SHP77 treated with DMSO at 0.1 percent for 48 hours (cell line): Measurements from ENCODE around the gene AAMDC.

Source experiments
- DNase-seq: peaks from one replicate; lab custom pipeline; 2025; lab: John Stamatoyannopoulos, UW

AAMDC gene

GRCh38 chr11:77820565-77821348 is at the start of gene AAMDC, which contains the start of gene RSF1:
Gene AAMDC (plus strand): TSS chr11:77821144. CDS start chr11:77842497, 21,353 bp downstream.
Gene RSF1 (minus strand): TSS chr11:77820722. CDS start chr11:77820714, 8 bp downstream.
- DNase-seq = peak; percentile 99

- no peak for DNase-seq
Measured at GRCh38 chr11:77775936-77776335, 45.0 kb upstream of the AAMDC start.

DNA sequence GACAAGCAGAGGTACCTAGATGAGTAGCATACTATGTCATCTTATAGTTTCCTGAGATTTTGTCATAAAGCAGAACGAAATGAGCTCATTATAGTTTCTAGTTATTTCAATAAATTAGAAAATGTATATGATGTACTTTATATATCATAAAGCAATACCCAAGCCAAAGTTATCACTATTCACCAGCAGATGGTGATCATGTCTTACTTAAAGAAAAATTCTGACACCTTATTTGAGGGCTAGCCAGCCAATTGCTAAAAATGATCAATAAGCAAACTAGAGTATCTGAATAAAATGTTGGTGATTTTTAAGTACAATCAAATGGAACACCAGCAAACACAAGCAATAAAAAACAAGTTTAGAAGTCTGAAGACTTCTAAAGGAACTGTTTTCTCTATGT is 44.5 kb upstream of the AAMDC start:
- no peak for DNase-seq

DNA sequence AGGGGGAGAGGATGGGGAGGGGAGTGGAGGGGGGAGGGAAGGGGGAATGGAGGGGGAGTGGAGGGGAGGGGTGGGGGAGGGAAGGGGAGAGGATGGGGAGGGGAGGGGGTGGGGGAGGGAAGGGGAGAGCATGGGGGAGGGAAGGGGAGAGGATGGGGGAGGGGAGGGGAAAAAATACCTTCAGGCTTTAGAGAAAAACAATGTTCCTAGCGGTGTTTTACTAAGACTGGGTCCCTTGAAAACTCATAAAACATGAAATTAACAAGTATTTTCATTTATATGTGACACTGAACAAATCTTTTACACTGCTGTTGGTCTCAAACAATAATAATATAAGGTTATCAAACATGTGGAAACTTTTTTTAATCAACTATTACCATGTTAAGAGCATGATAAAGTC is 42.8 kb upstream of the AAMDC start:
- DNase-seq = no peak

GRCh38 chr11:77778549-77778948 is 42.4 kb upstream of the AAMDC start:
- DNase-seq = no peak

- no peak for DNase-seq
Measured at GRCh38 chr11:77779935-77780334, 41.0 kb upstream of the AAMDC start.

DNA sequence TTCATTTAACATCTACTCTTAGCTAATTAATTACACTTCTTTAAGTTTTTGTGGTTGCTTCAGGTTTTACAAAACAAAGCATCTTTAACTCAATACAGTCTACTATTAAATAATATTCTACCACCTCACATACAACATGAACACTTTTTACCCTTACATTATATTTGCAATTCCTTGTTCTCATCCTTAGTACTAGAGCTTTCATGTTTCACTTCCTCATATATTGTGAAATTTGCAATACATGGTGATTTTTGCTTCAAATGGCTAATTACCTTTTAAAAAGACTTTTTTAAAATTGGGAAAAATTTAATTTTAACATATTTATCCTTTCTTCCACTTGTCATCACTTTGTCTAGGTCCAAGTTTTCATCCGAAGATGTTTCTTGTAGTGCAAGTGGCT is 37.9 kb upstream of the AAMDC start:
- DNase-seq = no peak

GRCh38 chr11:77784572-77784971 is 36.4 kb upstream of the AAMDC start:
- DNase-seq = no peak

- no peak for DNase-seq
Measured at GRCh38 chr11:77789061-77789730, 31.7 kb upstream of the AAMDC start.

GRCh38 chr11:77789731-77790476 is 31.0 kb upstream of the AAMDC start:
- no peak for DNase-seq

DNA sequence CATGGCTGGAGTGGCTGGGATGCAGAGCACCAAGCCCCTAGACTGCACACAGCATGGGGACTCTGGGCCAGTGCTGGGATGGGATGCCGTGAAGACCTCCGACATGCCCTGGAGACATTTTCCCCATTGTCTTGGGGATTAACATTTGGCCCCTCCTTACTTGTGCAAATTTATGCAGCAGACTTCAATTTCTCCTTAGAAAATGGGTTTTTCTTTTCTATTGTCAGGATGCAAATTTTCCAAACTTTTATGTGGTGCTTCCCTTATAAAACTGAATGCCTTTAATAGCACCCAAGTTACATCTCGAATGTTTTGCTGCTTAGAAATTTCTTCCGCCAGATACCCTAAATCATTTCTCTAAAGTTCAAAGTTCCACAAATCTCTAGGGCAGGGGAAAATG is 29.6 kb upstream of the AAMDC start:
- DNase-seq = no peak

- DNase-seq = no peak
Measured at GRCh38 chr11:77793972-77794371, 27.0 kb upstream of the AAMDC start.

- no peak for DNase-seq
Measured at GRCh38 chr11:77799338-77799737, 21.6 kb upstream of the AAMDC start.

DNA sequence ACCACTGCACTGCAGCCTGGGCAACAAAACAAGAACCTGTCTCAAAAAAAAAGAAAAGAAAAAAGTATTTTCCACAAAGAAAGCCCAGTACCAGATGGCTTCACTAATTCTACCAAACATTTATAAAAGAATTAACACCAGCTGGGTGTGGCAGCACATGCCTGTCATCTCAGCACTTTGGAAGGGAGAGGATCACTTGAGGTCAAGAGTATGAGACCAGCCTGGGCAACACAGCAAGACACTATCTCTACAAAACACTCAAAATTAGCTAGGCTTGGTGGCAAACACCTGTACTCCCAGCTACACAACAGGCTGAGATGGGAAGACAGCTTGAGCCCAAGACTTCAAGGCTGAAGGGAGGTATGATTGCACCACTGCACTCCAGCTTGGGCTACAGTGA is 20.5 kb upstream of the AAMDC start:
- DNase-seq = no peak

DNA sequence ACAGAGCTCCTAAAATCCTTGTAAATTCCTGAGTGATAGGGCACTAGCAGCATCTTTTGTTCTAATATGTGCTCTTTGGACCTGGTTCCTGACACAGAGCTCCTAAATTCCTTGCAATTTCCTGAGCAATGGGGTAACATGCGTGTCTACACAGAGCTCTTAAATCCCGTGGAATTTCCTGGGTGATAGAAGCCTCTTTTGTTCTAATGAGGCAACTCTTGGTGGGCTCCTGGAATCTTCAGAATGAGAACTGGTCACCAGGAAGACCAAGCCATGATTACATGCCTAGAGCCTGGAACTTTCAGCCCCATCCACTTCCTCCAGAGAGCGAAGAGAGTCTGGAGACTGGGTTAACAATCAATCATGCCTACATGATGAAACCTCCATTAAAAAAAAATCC is 19.5 kb upstream of the AAMDC start:
- no peak for DNase-seq

DNA sequence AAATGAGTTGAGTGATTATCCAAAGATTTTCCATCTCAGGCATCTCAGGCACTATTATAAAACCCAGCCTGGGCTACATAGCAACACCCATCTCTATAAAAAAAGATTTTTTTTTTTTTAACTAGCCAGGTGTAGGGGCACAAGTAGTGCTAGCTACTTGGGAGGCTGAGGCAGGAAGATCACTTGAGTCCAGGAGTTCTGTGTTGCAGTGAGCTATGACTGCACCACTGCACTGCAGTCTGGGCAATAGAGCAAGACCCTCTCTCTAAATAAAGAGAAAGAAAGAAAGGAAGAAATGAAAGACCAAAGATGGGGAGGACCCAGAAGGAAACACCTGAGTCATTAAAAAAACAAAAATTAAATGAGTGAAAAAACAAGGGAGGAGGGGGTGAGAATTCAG is 14.5 kb upstream of the AAMDC start:
- DNase-seq = no peak

GRCh38 chr11:77806993-77807392 is 14.0 kb upstream of the AAMDC start:
- no peak for DNase-seq

DNA sequence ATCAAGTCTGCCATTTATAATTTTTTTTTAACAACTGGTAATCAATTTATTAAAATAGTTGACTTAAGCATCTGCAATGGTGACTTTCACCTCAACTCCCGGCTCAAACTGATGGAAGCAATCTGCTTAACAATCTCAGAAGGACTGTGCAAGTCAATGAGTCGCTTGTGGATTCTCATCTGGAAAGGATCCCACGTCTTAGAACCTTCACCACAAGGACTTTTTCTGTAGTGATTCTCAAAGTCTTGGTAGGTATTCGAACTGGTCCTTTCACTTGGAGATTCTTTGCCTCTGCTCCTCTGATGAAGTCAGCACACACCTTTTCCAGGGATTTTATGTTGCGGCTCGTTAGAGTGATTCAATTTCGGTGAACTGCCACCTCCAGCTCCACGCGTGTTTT is 7.7 kb upstream of the AAMDC start:
- DNase-seq = no peak

GRCh38 chr11:77814848-77815247 is 6.1 kb upstream of the AAMDC start:
- no peak for DNase-seq

- no peak for DNase-seq
Measured at GRCh38 chr11:77815459-77815858, 5.5 kb upstream of the AAMDC start.

GRCh38 chr11:77819411-77819920 is 1.5 kb upstream of the AAMDC start:
- DNase-seq = peak; percentile 72

DNA sequence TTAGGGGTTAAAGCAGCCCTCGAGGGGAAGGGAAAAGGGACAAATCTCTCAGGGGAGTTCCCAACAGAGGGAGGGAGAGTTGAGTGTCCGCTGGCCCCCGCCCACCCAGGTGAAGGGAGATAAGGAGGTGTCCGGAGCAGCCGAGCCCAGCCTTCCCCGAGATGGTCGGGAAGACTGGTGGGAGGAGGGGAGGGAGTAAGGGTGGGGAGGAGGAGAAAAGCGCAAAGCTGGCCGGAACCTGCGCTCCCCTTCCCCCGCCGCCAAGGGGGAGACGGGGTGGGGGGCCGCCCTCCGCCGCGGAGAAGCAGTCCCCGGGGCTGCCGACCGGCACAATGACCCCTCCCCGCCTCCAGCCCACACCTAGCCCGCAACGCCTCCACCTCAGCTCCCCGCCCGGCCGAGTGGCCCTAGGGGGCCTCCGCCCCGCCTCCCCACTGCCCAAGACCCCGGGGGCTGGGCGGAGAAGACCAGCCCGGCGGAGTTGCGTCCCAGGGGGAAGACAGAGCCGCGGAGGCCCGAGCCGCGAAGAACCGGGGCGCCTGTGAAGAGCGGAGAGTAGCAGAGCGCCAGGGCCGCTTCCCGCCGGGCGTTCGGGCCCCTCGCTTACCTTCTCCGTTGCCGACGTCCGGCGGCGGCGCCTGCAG is 901 bp upstream of the AAMDC start:
- peak; percentile 40 for DNase-seq
